Esophagus squamous epithelium (tissue), 4 donors: ENCODE measurements around the gene P3H2.
A peak's percentile ranks its signal among the peaks of the same experiment; 100 is the strongest.

Experiments used
- CTCF ChIP-seq, 6 experiments: fragments of 450-650 bp in 4 of 6; fragments of 200-600 bp in 2 of 6; sonication (generic) in 2 of 6; IDR thresholded peaks; one replicate each; pipeline ENCODE4 v1.5.1; 2016 to 2019; ENCODE audit warnings: antibody characterized with exemption in 6 of 6, mild to moderate bottlenecking in 4 of 6, moderate library complexity in 4 of 6
- POLR2A ChIP-seq, 4 donors: fragments of 450-650 bp; IDR thresholded peaks; one replicate each; pipeline ENCODE4 v1.6.1; 2017; ENCODE audit warnings: antibody characterized with exemption in 4 of 4, mild to moderate bottlenecking in 4 of 4, moderate library complexity in 3 of 4

GRCh38 chr3:189950258-189950657 is 170.4 kb downstream of the P3H2 start:
- TF ChIP-seq CTCF (IDR thresholded peaks at IDR 0.05) (peak in 2 of 6 experiments; percentile 16 to 33), POLR2A (IDR thresholded peaks at IDR 0.05) (no peak)
